Mesodermal cell (in vitro differentiated cells): ENCODE measurements around the gene TKTL1.

Experiments used
- H3K27ac ChIP-seq: 2 replicates; pipeline ENCODE4 v1.7.0; 2013; ENCODE audit warnings: mild to moderate bottlenecking, low read depth, low read length, moderate library complexity; ENCODE audit not compliant: severe bottlenecking
- H3K36me3 ChIP-seq: 2 replicates; pipeline ENCODE4 v1.7.1; 2013; ENCODE audit warnings: mild to moderate bottlenecking, low read length, moderate library complexity; ENCODE audit not compliant: control insufficient read depth, insufficient read depth
- H3K4me1 ChIP-seq: one replicate; pipeline ENCODE4 v1.7.1; 2013; ENCODE audit warnings: mild to moderate bottlenecking, low read length; ENCODE audit not compliant: insufficient read depth, control insufficient read depth, poor library complexity, severe bottlenecking
- H3K4me3 ChIP-seq: 2 replicates; pipeline ENCODE4 v1.7.0; 2013; ENCODE audit warnings: low read length, control low read depth, mild to moderate bottlenecking; ENCODE audit not compliant: insufficient read depth, poor library complexity, severe bottlenecking; ENCODE audit errors: extremely low read depth
- H3K9me3 ChIP-seq: 2 replicates; pipeline ENCODE4 v1.7.1; 2013; ENCODE audit warnings: mild to moderate bottlenecking, low read length, moderate library complexity; ENCODE audit not compliant: control insufficient read depth
- WGBS, 2 experiments: methylation state at CpG; one replicate each; pipeline ENCODE4 v1.1.5; 2013; ENCODE audit warnings: missing lambda C conversion rate in 2 of 2; ENCODE audit not compliant: insufficient coverage in 2 of 2; 5-methylcytosine and 5-hydroxymethylcytosine counted together

TKTL1 gene

GRCh38 chrX:154309041-154309775 lies 13.6 kb downstream of the TKTL1 start:
- no peaks in the 10 kb centered on the region for H3K36me3 ChIP-seq
- H3K4me3 ChIP-seq: no peak overlapping the region
- WGBS, 2 experiments: 95 to 100% methylated on average over 2 to 4 of the region's 16 CpGs
- no peak overlapping the region for H3K27ac ChIP-seq
- no peaks in the 10 kb centered on the region for H3K9me3 ChIP-seq
- peaks cover 4% of the 10 kb centered on the region for H3K4me1 ChIP-seq

GRCh38 chrX:154310616-154311536 lies 15.3 kb downstream of the TKTL1 start:
- Histone ChIP-seq H3K9me3 (no peaks in the 10 kb centered on the region), H3K4me3 (no peak overlapping the region), H3K4me1 (no peaks in the 10 kb centered on the region), H3K36me3 (no peaks in the 10 kb centered on the region), H3K27ac (no peak overlapping the region)
- 84 to 88% methylated on average over 8 to 12 of the region's 19 CpGs for WGBS, 2 experiments

- Histone ChIP-seq H3K36me3 (no peaks in the 10 kb centered on the region), H3K4me3 (no peak overlapping the region), H3K27ac (no peak overlapping the region), H3K9me3 (no peaks in the 10 kb centered on the region), H3K4me1 (no peaks in the 10 kb centered on the region)
- WGBS, 2 experiments: no CpG with 5 or more reads among the region's 7 CpGs
Measured at GRCh38 chrX:154312116-154312515, 16.5 kb downstream of the TKTL1 start.

GRCh38 chrX:154313147-154313546 lies 17.6 kb downstream of the TKTL1 start:
- Histone ChIP-seq H3K9me3 (no peaks in the 10 kb centered on the region), H3K4me3 (no peak overlapping the region), H3K36me3 (no peaks in the 10 kb centered on the region), H3K27ac (no peak overlapping the region), H3K4me1 (no peaks in the 10 kb centered on the region)
- 83% methylated on average over 1 of the region's 5 CpGs; no CpG with 5 or more reads in 1 of the 2 experiments for WGBS, 2 experiments

GRCh38 chrX:154315416-154315815 lies 19.8 kb downstream of the TKTL1 start:
- Histone ChIP-seq H3K4me1 (no peaks in the 10 kb centered on the region), H3K27ac (no peak overlapping the region), H3K4me3 (no peak overlapping the region), H3K9me3 (no peaks in the 10 kb centered on the region), H3K36me3 (no peaks in the 10 kb centered on the region)
- WGBS, 2 experiments: 100% methylated on average over 1 of the region's 3 CpGs; no CpG with 5 or more reads in 1 of the 2 experiments

- H3K9me3 ChIP-seq: no peaks in the 10 kb centered on the region
- H3K4me3 ChIP-seq: no peak overlapping the region
- H3K27ac ChIP-seq: no peak overlapping the region
- WGBS, 2 experiments: 35 to 50% methylated on average over 2 to 3 of the region's 7 CpGs
- no peaks in the 10 kb centered on the region for H3K36me3 ChIP-seq
- no peaks in the 10 kb centered on the region for H3K4me1 ChIP-seq
Measured at GRCh38 chrX:154317391-154317995, 21.9 kb downstream of the TKTL1 start.

- H3K27ac ChIP-seq: no peak overlapping the region
- H3K36me3 ChIP-seq: no peaks in the 10 kb centered on the region
- WGBS, 2 experiments: 91 to 100% methylated on average over 1 to 8 of the region's 11 CpGs
- no peak overlapping the region for H3K4me3 ChIP-seq
- H3K9me3 ChIP-seq: no peaks in the 10 kb centered on the region
- no peaks in the 10 kb centered on the region for H3K4me1 ChIP-seq
Measured at GRCh38 chrX:154320406-154320805, 24.8 kb downstream of the TKTL1 start.

GRCh38 chrX:154321152-154321551 lies 25.6 kb downstream of the TKTL1 start:
- WGBS, 2 experiments: no CpG with 5 or more reads among the region's 7 CpGs
- Histone ChIP-seq H3K4me3 (no peak overlapping the region), H3K36me3 (no peaks in the 10 kb centered on the region), H3K9me3 (no peaks in the 10 kb centered on the region), H3K27ac (no peak overlapping the region), H3K4me1 (no peaks in the 10 kb centered on the region)

- no peaks in the 10 kb centered on the region for H3K9me3 ChIP-seq
- WGBS, 2 experiments: 76 to 82% methylated on average over 7 to 10 of the region's 10 CpGs
Measured at GRCh38 chrX:154321594-154321993, 26.0 kb downstream of the TKTL1 start.

GRCh38 chrX:154322890-154323289 lies 27.3 kb downstream of the TKTL1 start:
- 81 to 88% methylated on average over 6 to 9 of the region's 10 CpGs for WGBS, 2 experiments
- no peak overlapping the region for H3K27ac ChIP-seq
- H3K36me3 ChIP-seq: no peaks in the 10 kb centered on the region

More at GRCh38 chrX:154321594-154321993, 26.0 kb downstream of the TKTL1 start:
- Histone ChIP-seq H3K4me3 (no peak overlapping the region), H3K4me1 (no peaks in the 10 kb centered on the region), H3K27ac (no peak overlapping the region), H3K36me3 (no peaks in the 10 kb centered on the region)

More at GRCh38 chrX:154322890-154323289, 27.3 kb downstream of the TKTL1 start:
- Histone ChIP-seq H3K4me1 (no peaks in the 10 kb centered on the region), H3K9me3 (no peaks in the 10 kb centered on the region), H3K4me3 (no peak overlapping the region)
